T-cell (primary cell): ENCODE data around the gene PDGFC. TPM values are rescaled to one million over a fixed set of nuclear protein-coding genes. Genes with fewer than 3 reads are reported as not detected.

ENCODE experiments used
- ATAC-seq, 4 experiments: fragments of 200-7000 bp in 3 of 4; fragments of 150-1000 bp in 1 of 4; cut with Tn5 transposase; replicated peaks in 1 of 4; 1 replicate in 3 of 4; 2 replicates in 1 of 4; pipeline ENCODE4 v1.10.0; 2021; ENCODE audit warnings: moderate library complexity in 3 of 4, mild to moderate bottlenecking in 2 of 4, moderate number of reproducible peaks in 1 of 4
- CTCF ChIA-PET, 2 donors: fragments of 300-600 bp; sonication (Branson Sonifier 250); formaldehyde crosslinking; loops; one replicate each; lab custom pipeline; 2022; ENCODE audit warnings: antibody characterized with exemption in 2 of 2; lab: Charles Lee
- POLR2A ChIA-PET, 2 donors: fragments of 300-600 bp; sonication (Branson Sonifier 250); formaldehyde crosslinking; loops; one replicate each; lab custom pipeline; 2022; ENCODE audit warnings: antibody characterized with exemption in 2 of 2; lab: Charles Lee
- DNase-seq, 35 experiments: peaks; one replicate each; pipeline versions ENCODE4 v3.0.0 to v3.0.0-alpha.2; 2013 to 2023
- H3K27ac ChIP-seq: one replicate; pipeline ENCODE4 v1.5.1; 2013; ENCODE audit warnings: low read length
- H3K27me3 ChIP-seq, 2 experiments: replicated peaks in 1 of 2; 1 replicate in 1 of 2; 2 replicates in 1 of 2; pipeline versions ENCODE4 v1.6.1 to v1.7.0; 2013; ENCODE audit warnings: low read length in 1 of 2, mixed read lengths in 1 of 2; ENCODE audit not compliant: control insufficient read depth in 2 of 2, insufficient read depth in 2 of 2; ENCODE audit errors: extremely low read depth in 1 of 2
- H3K36me3 ChIP-seq, 2 donors: 1 replicate in 1 of 2; 2 replicates in 1 of 2; pipeline versions ENCODE4 v1.6.1 to v1.7.0; 2013; ENCODE audit warnings: low read length in 1 of 2; ENCODE audit not compliant: control insufficient read depth in 2 of 2, insufficient read depth in 1 of 2; ENCODE audit errors: extremely low read depth in 1 of 2
- H3K4me1 ChIP-seq, 2 experiments: 1 replicate in 1 of 2; 2 replicates in 1 of 2; pipeline versions ENCODE4 v1.6.1 to v1.7.0; 2013; ENCODE audit warnings: low read length in 2 of 2, mixed read lengths in 1 of 2; ENCODE audit not compliant: insufficient read depth in 2 of 2, control insufficient read depth in 1 of 2; ENCODE audit errors: extremely low read depth in 1 of 2
- H3K4me3 ChIP-seq, 2 donors: 1 replicate in 1 of 2; 2 replicates in 1 of 2; pipeline versions ENCODE4 v1.5.1 to v1.7.0; 2013; ENCODE audit warnings: mild to moderate bottlenecking in 2 of 2, low read length in 1 of 2, moderate library complexity in 1 of 2; ENCODE audit not compliant: control insufficient read depth in 1 of 2; ENCODE audit errors: extremely low read depth in 1 of 2
- H3K9me3 ChIP-seq: 2 replicates; pipeline ENCODE4 v1.7.0; 2013
- H3K27ac Mint-ChIP-seq, 2 donors: one replicate each; pipeline ENCODE4 v1.8.0; 2020 to 2021; ENCODE audit warnings: mild to moderate bottlenecking in 2 of 2, mixed read lengths in 2 of 2
- H3K27me3 Mint-ChIP-seq, 2 donors: one replicate each; pipeline ENCODE4 v1.8.0; 2021 to 2022; ENCODE audit warnings: mixed read lengths in 2 of 2
- H3K36me3 Mint-ChIP-seq: one replicate; pipeline ENCODE4 v1.8.0; 2021; ENCODE audit warnings: mixed read lengths
- H3K4me1 Mint-ChIP-seq, 3 donors: one replicate each; pipeline ENCODE4 v1.8.0; 2020 to 2022; ENCODE audit warnings: mixed read lengths in 3 of 3, mild to moderate bottlenecking in 1 of 3
- H3K4me3 Mint-ChIP-seq, 3 donors: one replicate each; pipeline ENCODE4 v1.8.0; 2020 to 2022; ENCODE audit warnings: mild to moderate bottlenecking in 3 of 3, mixed read lengths in 3 of 3, moderate library complexity in 3 of 3
- H3K9me3 Mint-ChIP-seq, 3 donors: one replicate each; pipeline ENCODE4 v1.8.0; 2020 to 2022; ENCODE audit warnings: mixed read lengths in 3 of 3
- WGBS: methylation state at CpG from one replicate; pipeline ENCODE4 v1.1.5; 2013; ENCODE audit warnings: missing lambda C conversion rate; ENCODE audit not compliant: insufficient coverage; 5-methylcytosine and 5-hydroxymethylcytosine counted together
- total RNA-seq, 35 experiments: library from RNA in 6 of 35; stranded (reverse) in 6 of 35; fragments of 120-200 nt in 1 of 35; gene quantifications; one replicate each; pipeline versions ENCODE4 v1.2.1 to v1.2.4 and lab custom pipeline; 2013 to 2026

Gene PDGFC
- total RNA-seq, 5 donors from 2014 or later (not counting 1 experiment from before 2014, with no cell fraction given): 0.12 to 1.5 (median 0.47) TPM

GRCh38 chr4:156950090-156950489 lies 21.5 kb downstream of the PDGFC start:
- Histone ChIP-seq H3K4me1 (no peaks in the 10 kb centered on the region), H3K36me3 (no peaks in the 10 kb centered on the region), H3K4me3 (no peak overlapping the region), H3K27me3 (no peaks in the 10 kb centered on the region), H3K27ac (no peak overlapping the region), H3K9me3 (no peaks in the 10 kb centered on the region)
- H3K4me3 Mint-ChIP-seq: no peak overlapping the region
- H3K27me3 Mint-ChIP-seq: no peaks in the 10 kb centered on the region
- DNase-seq: no peak
- no peaks in the 10 kb centered on the region for H3K4me1 Mint-ChIP-seq
- H3K36me3 Mint-ChIP-seq: no peaks in the 10 kb centered on the region
- CTCF ChIA-PET: no interaction called here
- H3K9me3 Mint-ChIP-seq: no peaks in the 10 kb centered on the region
- H3K27ac Mint-ChIP-seq: no peak overlapping the region
- ATAC-seq: no peak
- POLR2A ChIA-PET: no interaction called here
- no CpG with 5 or more reads among the region's 5 CpGs for WGBS

DNA sequence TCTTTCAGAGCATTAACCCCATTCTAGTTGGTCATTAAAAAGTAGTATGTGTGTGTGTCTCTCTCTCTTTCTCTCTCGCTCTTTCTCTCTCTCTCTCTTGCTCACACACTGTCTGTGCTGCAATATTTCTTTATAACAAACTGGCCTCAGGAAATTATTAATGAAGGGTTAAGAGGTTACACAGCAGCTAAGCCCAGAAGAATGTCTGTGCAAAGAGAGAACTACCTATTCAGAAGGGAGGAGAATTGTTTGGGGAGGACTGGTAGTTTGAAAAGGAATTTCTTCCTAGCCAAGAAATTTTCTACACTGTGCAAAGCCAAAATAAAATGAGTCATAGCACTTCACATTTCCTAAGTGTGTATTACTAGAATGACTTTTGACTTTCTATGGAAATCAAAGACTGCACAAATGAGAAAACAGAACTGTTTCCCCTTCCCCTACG lies 22.2 kb downstream of the PDGFC start:
- Histone ChIP-seq H3K27ac (no peak overlapping the region), H3K9me3 (no peaks in the 10 kb centered on the region), H3K36me3 (no peaks in the 10 kb centered on the region), H3K4me1 (no peaks in the 10 kb centered on the region), H3K4me3 (no peak overlapping the region), H3K27me3 (no peaks in the 10 kb centered on the region)
- H3K36me3 Mint-ChIP-seq: no peaks in the 10 kb centered on the region
- no CpG with 5 or more reads among the region's 2 CpGs for WGBS
- peaks cover 0 to 5% (median 3%) of the 10 kb centered on the region in 3 donors for H3K9me3 Mint-ChIP-seq
- ChIA-PET CTCF (no interaction called here), POLR2A (no interaction called here)
- no peaks in the 10 kb centered on the region for H3K4me1 Mint-ChIP-seq
- no peak overlapping the region for H3K4me3 Mint-ChIP-seq
- ATAC-seq (no peak), DNase-seq (no peak)
- H3K27me3 Mint-ChIP-seq: no peaks in the 10 kb centered on the region
- no peak overlapping the region for H3K27ac Mint-ChIP-seq

DNA sequence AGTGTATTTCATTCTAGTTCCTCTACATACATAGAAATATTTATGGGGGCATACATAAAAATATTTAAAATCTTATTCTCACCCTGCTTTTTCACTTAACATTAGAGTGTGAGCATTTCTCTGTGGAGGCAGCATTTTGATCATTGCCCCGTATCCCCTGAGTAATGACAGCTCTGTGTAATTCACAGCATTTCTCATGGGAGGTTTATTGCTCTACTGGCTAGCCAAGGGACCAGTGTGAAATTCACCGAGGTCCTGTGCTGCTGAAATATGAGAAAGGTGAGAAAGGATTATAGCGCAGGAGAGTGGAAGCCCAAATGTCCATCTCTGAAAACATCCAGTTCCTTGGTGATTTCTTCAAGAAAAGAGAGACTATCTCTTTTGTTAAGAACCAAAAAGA lies 22.9 kb downstream of the PDGFC start:
- Mint-ChIP-seq H3K27me3 (no peaks in the 10 kb centered on the region), H3K4me3 (no peak overlapping the region), H3K4me1 (no peaks in the 10 kb centered on the region), H3K9me3 (peaks cover 0 to 5% (median 3%) of the 10 kb centered on the region in 3 donors), H3K36me3 (no peaks in the 10 kb centered on the region), H3K27ac (no peak overlapping the region)
- Histone ChIP-seq H3K9me3 (no peaks in the 10 kb centered on the region), H3K4me1 (no peaks in the 10 kb centered on the region), H3K27ac (no peak overlapping the region), H3K36me3 (no peaks in the 10 kb centered on the region), H3K4me3 (no peak overlapping the region), H3K27me3 (no peaks in the 10 kb centered on the region)
- WGBS: 100% methylated on average over 1 of the region's 3 CpGs
- no peak for ATAC-seq
- DNase-seq: no peak
- ChIA-PET POLR2A (no interaction called here), CTCF (no interaction called here)

DNA sequence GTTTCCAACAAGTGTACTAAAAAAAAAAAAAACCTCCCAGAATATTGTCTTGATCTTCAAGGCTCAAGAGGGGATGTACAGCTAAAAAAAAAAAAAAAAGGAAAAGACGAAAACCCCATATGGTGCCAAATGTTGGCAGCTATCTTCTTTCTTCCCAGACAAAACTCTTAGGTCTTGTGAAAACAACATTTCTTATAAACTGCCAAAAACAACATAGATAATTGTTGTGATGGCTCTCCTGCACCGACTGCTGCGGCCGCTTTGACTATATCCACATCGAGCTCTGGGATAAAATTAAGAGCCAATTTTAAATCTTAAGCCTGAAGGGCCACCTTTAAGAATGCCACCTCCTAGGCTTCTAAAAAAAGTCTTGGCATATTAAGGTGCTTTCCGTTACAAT lies 23.5 kb downstream of the PDGFC start:
- no peaks in the 10 kb centered on the region for H3K36me3 Mint-ChIP-seq
- no peaks in the 10 kb centered on the region for H3K4me1 Mint-ChIP-seq
- Histone ChIP-seq H3K9me3 (no peaks in the 10 kb centered on the region), H3K4me3 (no peak overlapping the region), H3K4me1 (no peaks in the 10 kb centered on the region), H3K36me3 (no peaks in the 10 kb centered on the region), H3K27ac (no peak overlapping the region), H3K27me3 (no peaks in the 10 kb centered on the region)
- ChIA-PET CTCF (no interaction called here), POLR2A (interaction anchor here in 1 of 2 donors (0.6 kb wide), 1 partner anchor 156 kb away, joined by 3 read pairs; no protein-coding TSS in a partner anchor)
- ATAC-seq (no peak), DNase-seq (no peak)
- no peak overlapping the region for H3K4me3 Mint-ChIP-seq
- H3K27ac Mint-ChIP-seq: no peak overlapping the region
- H3K27me3 Mint-ChIP-seq: no peaks in the 10 kb centered on the region
- WGBS: 90% methylated on average over 2 of the region's 6 CpGs
- peaks cover 0 to 5% (median 3%) of the 10 kb centered on the region in 3 donors for H3K9me3 Mint-ChIP-seq

DNA sequence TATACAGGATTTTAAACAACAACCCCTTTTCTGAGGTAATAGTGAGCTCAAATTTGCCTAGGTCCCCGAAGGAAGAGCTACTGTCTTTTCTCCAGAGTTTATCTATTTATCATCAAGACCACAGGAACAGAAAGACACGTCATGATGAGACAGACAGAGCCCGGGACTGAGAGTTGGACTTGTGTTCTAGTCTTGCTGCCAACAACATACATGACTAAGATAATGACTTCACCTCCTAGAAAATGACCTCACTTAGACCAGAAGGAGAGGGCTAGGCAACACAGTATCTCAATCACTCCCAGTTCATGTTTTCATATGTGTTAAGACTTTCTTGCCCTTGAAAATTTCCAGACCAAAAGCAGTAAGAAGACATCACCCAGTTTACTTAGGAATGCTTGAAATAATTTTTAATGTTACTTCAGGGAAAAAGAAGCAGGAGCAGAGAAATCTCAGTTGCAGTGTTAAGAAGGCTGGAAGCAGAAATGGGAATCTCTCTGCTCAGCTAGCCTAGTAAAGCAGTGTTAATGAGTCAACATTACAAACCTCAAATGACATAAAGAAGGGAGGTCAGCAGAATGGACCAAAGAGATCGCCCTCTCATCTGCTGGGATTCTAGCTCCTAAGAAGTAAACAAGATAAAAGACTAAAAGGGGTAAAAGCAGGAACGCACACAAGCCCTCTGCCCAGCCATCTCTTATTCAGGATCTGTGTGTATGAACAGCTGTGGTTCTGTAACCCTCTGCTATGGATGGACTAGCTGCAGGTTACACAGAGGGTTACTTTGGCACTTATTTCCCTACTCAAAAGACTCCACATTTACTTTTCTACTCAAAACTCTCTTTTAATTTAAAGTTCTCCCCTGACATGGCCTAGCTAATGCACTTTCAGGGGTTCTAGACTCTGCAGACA lies 24.8 kb downstream of the PDGFC start:
- WGBS: 65% methylated on average over 2 of the region's 5 CpGs
- no peak overlapping the region for H3K4me3 Mint-ChIP-seq
- no peaks in the 10 kb centered on the region for H3K4me1 Mint-ChIP-seq

GRCh38 chr4:156945532-156945931 lies 26.1 kb downstream of the PDGFC start:
- 20% methylated on average over 1 of the region's 3 CpGs for WGBS
- Histone ChIP-seq H3K36me3 (no peaks in the 10 kb centered on the region), H3K4me3 (no peak overlapping the region), H3K27ac (no peak overlapping the region), H3K27me3 (no peaks in the 10 kb centered on the region), H3K9me3 (no peaks in the 10 kb centered on the region), H3K4me1 (no peaks in the 10 kb centered on the region)
- CTCF ChIA-PET: no interaction called here
- Mint-ChIP-seq H3K36me3 (no peaks in the 10 kb centered on the region), H3K27me3 (no peaks in the 10 kb centered on the region), H3K9me3 (peaks cover 0 to 5% (median 3%) of the 10 kb centered on the region in 3 donors), H3K27ac (no peak overlapping the region), H3K4me1 (no peaks in the 10 kb centered on the region), H3K4me3 (no peak overlapping the region)
- ATAC-seq: no peak
- no peak for DNase-seq
- POLR2A ChIA-PET: no interaction called here

More for the DNA sequence above, 24.8 kb downstream of the PDGFC start:
- H3K9me3 ChIP-seq: no peaks in the 10 kb centered on the region
- CTCF ChIA-PET: no interaction called here
- H3K36me3 Mint-ChIP-seq: no peaks in the 10 kb centered on the region
- peaks cover 0 to 5% (median 3%) of the 10 kb centered on the region in 3 donors for H3K9me3 Mint-ChIP-seq
- no peaks in the 10 kb centered on the region for H3K36me3 ChIP-seq
- H3K4me1 ChIP-seq: no peaks in the 10 kb centered on the region
- POLR2A ChIA-PET: no interaction called here
- no peak overlapping the region for H3K4me3 ChIP-seq
- no peaks in the 10 kb centered on the region for H3K27me3 ChIP-seq
- DNase-seq (no peak), ATAC-seq (no peak)
- no peaks in the 10 kb centered on the region for H3K27me3 Mint-ChIP-seq
- no peak overlapping the region for H3K27ac Mint-ChIP-seq
- H3K27ac ChIP-seq: no peak overlapping the region
